A549 (cell line): ENCODE data around the gene C1QTNF2. TPM values are rescaled to one million over a fixed set of nuclear protein-coding genes. Genes with fewer than 3 reads are reported as not detected.

Experiments
- ATAC-seq, 2 experiments: fragments of 200-7000 bp in 1 of 2; fragments of >200 bp in 1 of 2; cut with Nextera tagmentation in 1 of 2; cut with Tn5 transposase in 1 of 2; 3 replicates each; pipeline versions ENCODE4 v1.8.0 to v1.9.1; 2018 to 2020; ENCODE audit warnings: mild to moderate bottlenecking in 1 of 2, moderate library complexity in 1 of 2
- CTCF ChIA-PET: fragments of 300-600 bp; sonication (Branson Sonifier 250); formaldehyde crosslinking; extraction: SDS; loops from one replicate; lab custom pipeline; 2021; ENCODE audit warnings: antibody characterized with exemption, inconsistent platforms; lab: Yijun Ruan, JAX
- POLR2A ChIA-PET: fragments of 350-600 bp; formaldehyde crosslinking; extraction: SDS; loops from one replicate; lab custom pipeline; 2021; ENCODE audit warnings: antibody characterized with exemption, inconsistent platforms; lab: Yijun Ruan, JAX
- DNase-seq, 2 experiments: peaks; one replicate each; pipeline versions ENCODE4 v3.0.0 to v3.0.0-alpha.2; 2011 to 2016; ENCODE audit warnings: low read depth in 1 of 2, low spot score in 1 of 2
- FAIRE-seq: peaks from 2 replicates; lab custom pipeline; 2011; peaks lifted over from hg19 to GRCh38; lab: Jason Lieb, UNC
- H3K27ac ChIP-seq, 2 experiments: fragments of >200 bp; sonication (Bioruptor Twin); formaldehyde crosslinking; 3 replicates each; pipeline ENCODE4 v1.5.1; 2016 to 2017
- H3K4me1 ChIP-seq: fragments of >200 bp; sonication (Bioruptor Twin); formaldehyde crosslinking; 3 replicates; pipeline ENCODE4 v1.6.1; 2016
- H3K4me2 ChIP-seq: fragments of >200 bp; sonication (Bioruptor Twin); formaldehyde crosslinking; 3 replicates; pipeline ENCODE4 v1.6.1; 2016
- H3K4me3 ChIP-seq: fragments of >200 bp; sonication (Bioruptor Twin); formaldehyde crosslinking; 3 replicates; pipeline ENCODE4 v1.5.1; 2016
- H3K9me3 ChIP-seq: fragments of >200 bp; sonication (Bioruptor Twin); formaldehyde crosslinking; 3 replicates; pipeline ENCODE4 v1.6.1; 2016
- CEBPB ChIP-seq, 2 experiments: fragments of >200 bp in 1 of 2; sonication (Bioruptor Twin) in 1 of 2; formaldehyde crosslinking in 1 of 2; IDR thresholded peaks; 2 replicates each; pipeline ENCODE4 v1.6.1; 2012 to 2016
- CHD4 ChIP-seq: fragments of 200-600 bp; sonication (generic); IDR thresholded peaks from 2 replicates; pipeline ENCODE4 v1.6.1; 2016; ENCODE audit warnings: antibody characterized with exemption, mild to moderate bottlenecking, borderline replicate concordance
- FOSB ChIP-seq: fragments of 250-450 bp; sonication (Bioruptor Pico); IDR thresholded peaks from 2 replicates; pipeline ENCODE4 v1.5.0; 2020; ENCODE audit warnings: mild to moderate bottlenecking, moderate library complexity
- HOXB13 ChIP-seq: fragments of 250-450 bp; sonication (Bioruptor Pico); IDR thresholded peaks from 2 replicates; pipeline ENCODE4 v1.5.0; 2020; ENCODE audit warnings: low read depth, mild to moderate bottlenecking, moderate library complexity
- HOXB5 ChIP-seq: fragments of 250-450 bp; sonication (Bioruptor Pico); IDR thresholded peaks from 2 replicates; pipeline ENCODE4 v1.5.0; 2020; ENCODE audit warnings: mild to moderate bottlenecking, moderate library complexity
- NFE2L2 ChIP-seq: fragments of 150-350 bp; conservative IDR thresholded peaks from 2 replicates; pipeline ENCODE4 v1.6.1; 2014; ENCODE audit warnings: low read length
- POLR2AphosphoS2 ChIP-seq: conservative IDR thresholded peaks from 2 replicates; pipeline ENCODE4 v1.6.1; 2012; ENCODE audit warnings: low read length, improper control_type of control experiment, inconsistent platforms
- RARB ChIP-seq: fragments of 250-450 bp; sonication (Bioruptor Pico); IDR thresholded peaks from 2 replicates; pipeline ENCODE4 v1.8.0; 2021; ENCODE audit warnings: mild to moderate bottlenecking, moderate library complexity
- RCOR1 ChIP-seq: fragments of 150-350 bp; IDR thresholded peaks from 2 replicates; pipeline ENCODE4 v1.6.1; 2014; ENCODE audit warnings: antibody characterized with exemption, low read length, low read depth
- RNF2 ChIP-seq: fragments of 200-600 bp; sonication (generic); IDR thresholded peaks from 2 replicates; pipeline ENCODE4 v1.6.1; 2016; ENCODE audit warnings: low read depth, mild to moderate bottlenecking, antibody characterized with exemption, moderate library complexity, borderline replicate concordance
- SREBF2 ChIP-seq: fragments of 450-650 bp; IDR thresholded peaks from 2 replicates; pipeline ENCODE4 v1.6.1; 2014; ENCODE audit warnings: mild to moderate bottlenecking, moderate library complexity
- TFCP2L1 ChIP-seq: fragments of 250-450 bp; sonication (Bioruptor Pico); IDR thresholded peaks from 2 replicates; pipeline ENCODE4 v1.5.0; 2021; ENCODE audit warnings: mild to moderate bottlenecking
- TP53 ChIP-seq: fragments of 250-450 bp; sonication (Bioruptor Pico); IDR thresholded peaks from 2 replicates; pipeline ENCODE4 v1.5.0; 2021; ENCODE audit warnings: mild to moderate bottlenecking, moderate library complexity
- ZC3H11A ChIP-seq: fragments of 450-650 bp; IDR thresholded peaks from 2 replicates; pipeline ENCODE4 v1.6.1; 2014; ENCODE audit warnings: antibody characterized with exemption, mild to moderate bottlenecking
- WGBS: methylation state at CpG from one replicate; pipeline ENCODE4 v1.1.6; 2017; ENCODE audit errors: missing lambda C conversion rate; 5-methylcytosine and 5-hydroxymethylcytosine counted together
- polyA plus RNA-seq, 4 experiments: library from polyadenylated mRNA; depleted of rRNA in 3 of 4; stranded (reverse); fragments of >200 nt; fragmentation: RNase III in 1 of 4; extraction: RNeasy Plus Mini Kit Qiagen cat#74134 plus additional on column Dnase treatment in 1 of 4; gene quantifications; 2 replicates in 3 of 4; 3 replicates in 1 of 4; pipeline ENCODE4 v1.2.3, GENCODE V29; 2011 to 2017
- TF ChIP-seq, protein P1 (sequence below): fragments of 150-350 bp; IDR thresholded peaks from 2 replicates; pipeline ENCODE4 v1.6.1; 2014; ENCODE audit warnings: low read depth, mild to moderate bottlenecking, low read length
- TF ChIP-seq, protein P2 (sequence below): fragments of 450-650 bp; IDR thresholded peaks from 2 replicates; pipeline ENCODE4 v1.6.1; 2014; ENCODE audit warnings: antibody characterized with exemption
- TF ChIP-seq, protein P3 (sequence below): fragments of 250-450 bp; sonication (Bioruptor Pico); IDR thresholded peaks from 2 replicates; pipeline ENCODE4 v1.5.0; 2021; ENCODE audit warnings: mild to moderate bottlenecking, moderate library complexity, borderline replicate concordance
- TF ChIP-seq, protein P4 (sequence below): fragments of >200 bp; sonication (Bioruptor Twin); formaldehyde crosslinking; IDR thresholded peaks from 3 replicates; pipeline ENCODE4 v1.5.1; 2016
- TF ChIP-seq, protein P5 (sequence below): fragments of >200 bp; sonication (Bioruptor Twin); formaldehyde crosslinking; IDR thresholded peaks from 2 replicates; pipeline ENCODE4 v1.6.1; 2016
- TF ChIP-seq, protein P6 (sequence below): fragments of >200 bp; sonication (Bioruptor Twin); formaldehyde crosslinking; IDR thresholded peaks from 3 replicates; pipeline ENCODE4 v1.6.1; 2016

Gene C1QTNF2
- polyA plus RNA-seq, 2 of the 4 experiments (the other 2 are of a cell fraction), result 0.04 to 0.06 TPM

DNA sequence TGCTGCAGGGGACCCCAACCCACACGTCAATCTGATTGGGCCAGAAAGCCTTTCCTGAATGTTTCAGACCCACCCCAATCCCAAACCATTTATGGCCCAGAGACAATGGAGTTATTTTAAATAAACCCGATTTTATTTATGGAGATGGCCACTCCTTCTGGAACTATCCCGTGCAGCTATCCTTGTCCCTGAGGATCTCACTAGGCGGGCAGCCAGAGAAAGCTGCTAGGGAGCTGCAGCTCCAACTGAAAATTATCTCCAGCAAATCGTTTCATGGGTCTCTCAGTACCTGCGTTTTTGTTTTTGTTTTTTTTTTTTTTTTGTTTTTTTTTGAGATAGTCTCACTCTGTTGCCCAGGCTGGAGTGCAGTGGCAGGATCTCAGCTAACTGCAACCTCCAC, 23.0 kb downstream of the C1QTNF2 start:
- H3K27ac ChIP-seq, result no peak overlapping the region
- peaks cover 9% of the 10 kb centered on the region for H3K4me1 ChIP-seq
- ChIA-PET CTCF (interaction anchor here (0.6 to 10.1 kb wide), 8 partner anchors 19 to 325 kb away, joined by 3 to 244 read pairs (median 8); no protein-coding TSS in a partner anchor), POLR2A (no interaction called here)
- no peak overlapping the region for H3K4me3 ChIP-seq
- DNase-seq, result no peak
- H3K9me3 ChIP-seq, result no peaks in the 10 kb centered on the region
- no peak overlapping the region for H3K4me2 ChIP-seq
- no peak for FAIRE-seq
- 51% methylated on average over 6 of the region's 6 CpGs for WGBS
- ATAC-seq, result no peak
- no peak for TF ChIP-seq HOXB13 (CRISPR knock-in tag)
- TF ChIP-seq RARB (CRISPR knock-in tag), result no peak
- TF ChIP-seq RNF2, result no peak

DNA sequence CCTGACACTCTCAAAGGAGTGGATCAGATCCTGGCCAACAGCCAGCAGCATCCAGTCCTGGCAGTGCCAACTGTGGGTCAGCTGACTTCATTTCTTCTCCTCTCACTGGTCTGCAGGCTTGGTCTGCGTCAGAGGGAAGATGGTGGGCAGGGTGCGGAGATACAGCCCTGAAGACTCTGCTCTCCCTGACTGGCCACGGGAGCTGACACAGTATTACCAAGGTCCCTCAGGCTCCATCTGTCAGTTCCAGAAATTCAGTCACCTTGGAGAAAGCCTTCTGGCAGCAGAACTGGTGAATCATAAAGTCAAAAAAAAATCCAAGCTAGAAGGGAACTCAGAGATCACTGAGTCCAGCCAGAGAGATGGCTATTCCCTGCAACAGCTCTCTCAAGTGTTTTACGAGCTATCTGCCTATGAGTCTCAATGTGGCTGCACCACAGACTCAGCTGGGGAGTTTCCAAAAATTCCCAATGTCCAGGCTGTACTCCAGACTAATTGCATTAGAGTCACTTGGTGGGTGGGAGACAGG, 27.9 kb downstream of the C1QTNF2 start:
- TF ChIP-seq SREBF2 (no peak), RCOR1 (no peak), FOSB (CRISPR knock-in tag) (no peak), HOXB5 (CRISPR knock-in tag) (no peak), TFCP2L1 (CRISPR knock-in tag) (no peak), ZC3H11A (no peak), CHD4 (no peak), CEBPB (IDR thresholded peaks at IDR 0.05) (no peak), NFE2L2 (no peak), POLR2AphosphoS2 (no peak), RNF2 (no peak), TP53 (CRISPR knock-in tag) (no peak)
- TF ChIP-seq, protein P1, sequence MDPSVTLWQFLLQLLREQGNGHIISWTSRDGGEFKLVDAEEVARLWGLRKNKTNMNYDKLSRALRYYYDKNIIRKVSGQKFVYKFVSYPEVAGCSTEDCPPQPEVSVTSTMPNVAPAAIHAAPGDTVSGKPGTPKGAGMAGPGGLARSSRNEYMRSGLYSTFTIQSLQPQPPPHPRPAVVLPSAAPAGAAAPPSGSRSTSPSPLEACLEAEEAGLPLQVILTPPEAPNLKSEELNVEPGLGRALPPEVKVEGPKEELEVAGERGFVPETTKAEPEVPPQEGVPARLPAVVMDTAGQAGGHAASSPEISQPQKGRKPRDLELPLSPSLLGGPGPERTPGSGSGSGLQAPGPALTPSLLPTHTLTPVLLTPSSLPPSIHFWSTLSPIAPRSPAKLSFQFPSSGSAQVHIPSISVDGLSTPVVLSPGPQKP, result no peak
- TF ChIP-seq, protein P2, sequence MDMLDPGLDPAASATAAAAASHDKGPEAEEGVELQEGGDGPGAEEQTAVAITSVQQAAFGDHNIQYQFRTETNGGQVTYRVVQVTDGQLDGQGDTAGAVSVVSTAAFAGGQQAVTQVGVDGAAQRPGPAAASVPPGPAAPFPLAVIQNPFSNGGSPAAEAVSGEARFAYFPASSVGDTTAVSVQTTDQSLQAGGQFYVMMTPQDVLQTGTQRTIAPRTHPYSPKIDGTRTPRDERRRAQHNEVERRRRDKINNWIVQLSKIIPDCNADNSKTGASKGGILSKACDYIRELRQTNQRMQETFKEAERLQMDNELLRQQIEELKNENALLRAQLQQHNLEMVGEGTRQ, result no peak
- TF ChIP-seq, protein P3, sequence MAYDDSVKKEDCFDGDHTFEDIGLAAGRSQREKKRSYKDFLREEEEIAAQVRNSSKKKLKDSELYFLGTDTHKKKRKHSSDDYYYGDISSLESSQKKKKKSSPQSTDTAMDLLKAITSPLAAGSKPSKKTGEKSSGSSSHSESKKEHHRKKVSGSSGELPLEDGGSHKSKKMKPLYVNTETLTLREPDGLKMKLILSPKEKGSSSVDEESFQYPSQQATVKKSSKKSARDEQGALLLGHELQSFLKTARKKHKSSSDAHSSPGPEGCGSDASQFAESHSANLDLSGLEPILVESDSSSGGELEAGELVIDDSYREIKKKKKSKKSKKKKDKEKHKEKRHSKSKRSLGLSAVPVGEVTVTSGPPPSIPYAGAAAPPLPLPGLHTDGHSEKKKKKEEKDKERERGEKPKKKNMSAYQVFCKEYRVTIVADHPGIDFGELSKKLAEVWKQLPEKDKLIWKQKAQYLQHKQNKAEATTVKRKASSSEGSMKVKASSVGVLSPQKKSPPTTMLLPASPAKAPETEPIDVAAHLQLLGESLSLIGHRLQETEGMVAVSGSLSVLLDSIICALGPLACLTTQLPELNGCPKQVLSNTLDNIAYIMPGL (CRISPR knock-in tag), result no peak
- TF ChIP-seq, protein P4, sequence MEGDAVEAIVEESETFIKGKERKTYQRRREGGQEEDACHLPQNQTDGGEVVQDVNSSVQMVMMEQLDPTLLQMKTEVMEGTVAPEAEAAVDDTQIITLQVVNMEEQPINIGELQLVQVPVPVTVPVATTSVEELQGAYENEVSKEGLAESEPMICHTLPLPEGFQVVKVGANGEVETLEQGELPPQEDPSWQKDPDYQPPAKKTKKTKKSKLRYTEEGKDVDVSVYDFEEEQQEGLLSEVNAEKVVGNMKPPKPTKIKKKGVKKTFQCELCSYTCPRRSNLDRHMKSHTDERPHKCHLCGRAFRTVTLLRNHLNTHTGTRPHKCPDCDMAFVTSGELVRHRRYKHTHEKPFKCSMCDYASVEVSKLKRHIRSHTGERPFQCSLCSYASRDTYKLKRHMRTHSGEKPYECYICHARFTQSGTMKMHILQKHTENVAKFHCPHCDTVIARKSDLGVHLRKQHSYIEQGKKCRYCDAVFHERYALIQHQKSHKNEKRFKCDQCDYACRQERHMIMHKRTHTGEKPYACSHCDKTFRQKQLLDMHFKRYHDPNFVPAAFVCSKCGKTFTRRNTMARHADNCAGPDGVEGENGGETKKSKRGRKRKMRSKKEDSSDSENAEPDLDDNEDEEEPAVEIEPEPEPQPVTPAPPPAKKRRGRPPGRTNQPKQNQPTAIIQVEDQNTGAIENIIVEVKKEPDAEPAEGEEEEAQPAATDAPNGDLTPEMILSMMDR, result no peak
- TF ChIP-seq, protein P5, sequence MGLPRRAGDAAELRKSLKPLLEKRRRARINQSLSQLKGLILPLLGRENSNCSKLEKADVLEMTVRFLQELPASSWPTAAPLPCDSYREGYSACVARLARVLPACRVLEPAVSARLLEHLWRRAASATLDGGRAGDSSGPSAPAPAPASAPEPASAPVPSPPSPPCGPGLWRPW, result no peak
- TF ChIP-seq, protein P6, sequence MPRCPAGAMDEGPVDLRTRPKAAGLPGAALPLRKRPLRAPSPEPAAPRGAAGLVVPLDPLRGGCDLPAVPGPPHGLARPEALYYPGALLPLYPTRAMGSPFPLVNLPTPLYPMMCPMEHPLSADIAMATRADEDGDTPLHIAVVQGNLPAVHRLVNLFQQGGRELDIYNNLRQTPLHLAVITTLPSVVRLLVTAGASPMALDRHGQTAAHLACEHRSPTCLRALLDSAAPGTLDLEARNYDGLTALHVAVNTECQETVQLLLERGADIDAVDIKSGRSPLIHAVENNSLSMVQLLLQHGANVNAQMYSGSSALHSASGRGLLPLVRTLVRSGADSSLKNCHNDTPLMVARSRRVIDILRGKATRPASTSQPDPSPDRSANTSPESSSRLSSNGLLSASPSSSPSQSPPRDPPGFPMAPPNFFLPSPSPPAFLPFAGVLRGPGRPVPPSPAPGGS, result no peak
- Histone ChIP-seq H3K4me2 (peak overlapping the region; percentile 4), H3K4me1 (peaks cover 15% of the 10 kb centered on the region), H3K4me3 (no peak overlapping the region), H3K9me3 (no peaks in the 10 kb centered on the region), H3K27ac (peak overlapping the region in 1 of 2 experiments; percentile 39; a peak in 2 of 6 replicates)
- ATAC-seq (no peak), DNase-seq (no peak), FAIRE-seq (no peak)
- 69% methylated on average over 4 of the region's 4 CpGs for WGBS
- ChIA-PET POLR2A (interaction anchor here (0.6 to 4.5 kb wide), 4 partner anchors 8 to 57 kb away, joined by 3 to 15 read pairs (median 4); partner anchors contain the start of gene CCNJL), CTCF (interaction anchor here (0.6 to 10.1 kb wide), 13 partner anchors 9 to 1816 kb away, joined by 3 to 244 read pairs (median 4); partner anchors contain the start of gene CCNJL)
